ENCODE measurements around the gene PGLYRP4.
A peak's percentile ranks its signal among the peaks of the same experiment; 100 is the strongest.

PGLYRP4 gene

GRCh38 chr1:153348511-153349362 lies at the start of gene PGLYRP4:
Gene PGLYRP4 (minus strand): TSS chr1:153348841. CDS start chr1:153347932, 909 bp downstream.
- no peak for DNase-seq

GRCh38 chr1:153397924-153398651 lies 49.4 kb upstream of the PGLYRP4 start:
- no peak for DNase-seq

GRCh38 chr1:153397051-153397923 lies 48.6 kb upstream of the PGLYRP4 start:
- no peak for DNase-seq

- no peak for DNase-seq
These were observed 47.8 kb upstream of the PGLYRP4 start for GRCh38 chr1:153396461-153396860.

DNA sequence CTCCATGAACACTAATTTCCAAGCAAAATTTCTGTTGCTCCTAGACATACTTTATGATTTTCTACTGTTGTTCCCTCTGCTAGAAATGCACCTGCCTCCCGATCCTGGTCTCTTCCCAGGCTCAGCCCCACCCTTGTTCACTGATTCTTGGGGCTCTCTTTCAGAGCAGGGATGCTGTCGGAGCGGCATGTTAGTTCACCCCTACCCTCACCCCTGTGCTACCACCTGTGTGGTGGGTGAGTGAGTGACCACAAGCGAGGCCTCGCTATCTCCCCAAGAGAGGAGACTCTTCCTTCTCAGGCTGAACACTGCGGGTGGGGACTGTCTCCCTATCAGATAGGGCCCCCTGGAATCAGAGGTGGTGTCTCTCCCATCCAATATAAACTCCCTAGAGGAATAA lies 47.1 kb upstream of the PGLYRP4 start:
- no peak for DNase-seq

- DNase-seq, result no peak
These were observed 46.6 kb upstream of the PGLYRP4 start for GRCh38 chr1:153395136-153395685.

DNA sequence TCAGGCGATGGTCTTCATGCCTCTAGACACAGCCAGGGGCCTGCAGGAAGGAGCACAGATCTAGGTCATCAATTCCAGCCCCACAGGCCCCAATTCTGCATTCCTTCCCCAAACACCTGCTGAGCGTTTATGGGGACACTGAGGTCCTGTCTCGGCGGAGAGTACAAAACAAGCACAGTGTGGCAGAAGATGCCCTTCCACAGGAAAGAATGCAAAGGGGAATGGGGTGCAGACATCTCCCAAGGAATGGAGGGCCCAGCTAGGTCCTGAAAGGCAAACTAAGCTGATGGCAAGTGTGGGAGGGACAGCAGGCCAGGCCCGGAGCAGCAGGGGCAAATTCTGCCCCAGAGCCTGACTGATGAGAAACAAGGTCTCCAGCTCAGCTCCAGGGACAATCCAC lies 45.8 kb upstream of the PGLYRP4 start:
- DNase-seq, result no peak

- DNase-seq, result no peak
These were observed 45.3 kb upstream of the PGLYRP4 start for GRCh38 chr1:153393926-153394325.

GRCh38 chr1:153392822-153393221 lies 44.2 kb upstream of the PGLYRP4 start:
- no peak for DNase-seq

GRCh38 chr1:153392258-153392657 lies 43.6 kb upstream of the PGLYRP4 start:
- no peak for DNase-seq

DNA sequence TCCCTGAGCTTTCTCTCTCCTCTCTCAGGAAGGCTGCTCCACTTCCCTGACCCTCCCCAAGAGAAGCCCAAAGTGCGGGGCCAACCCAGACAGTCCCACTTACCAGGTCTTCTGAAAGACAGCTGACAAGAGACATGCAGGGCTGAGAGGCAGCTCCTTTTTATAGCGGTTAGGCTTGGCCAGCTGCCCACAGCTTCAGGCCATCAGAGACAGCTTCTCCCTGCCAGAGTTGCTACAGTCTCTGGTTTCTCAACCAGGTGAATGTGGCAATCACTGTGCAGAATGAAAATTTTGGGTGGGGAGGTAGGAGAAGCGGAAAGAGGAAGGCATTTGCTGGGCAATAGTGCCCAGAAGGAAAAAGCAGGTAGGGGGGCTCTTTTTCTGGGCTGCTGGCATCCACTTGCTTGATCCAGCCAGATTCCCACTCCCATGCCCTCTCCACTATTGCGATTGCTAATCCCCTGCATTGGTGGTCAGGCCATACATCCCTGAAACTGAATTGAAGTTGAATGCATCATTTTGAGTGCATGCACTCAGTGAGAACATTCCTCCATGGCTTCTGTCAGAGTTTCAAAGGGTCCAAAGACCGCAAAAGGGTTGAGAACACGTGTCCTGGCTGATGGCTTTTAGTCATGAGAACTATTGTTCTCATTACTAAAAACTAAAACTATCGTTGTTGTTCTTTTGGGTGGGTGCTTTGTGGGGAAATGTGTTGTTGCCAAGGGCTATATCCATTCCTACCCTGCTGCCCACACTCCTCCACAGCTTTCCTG lies 42.5 kb upstream of the PGLYRP4 start, which contains the start of gene S100A8:
Gene S100A8, minus strand, starts transcription at position 136 of the 773 bp plus-strand sequence. CDS start 538 bp downstream, outside the sequence.
- peak in 1 of 3 experiments; percentile 48 for DNase-seq

- no peak for DNase-seq
These were observed 41.6 kb upstream of the PGLYRP4 start for GRCh38 chr1:153389973-153390879.

- DNase-seq, result no peak
These were observed 40.8 kb upstream of the PGLYRP4 start for GRCh38 chr1:153389401-153389800.

DNA sequence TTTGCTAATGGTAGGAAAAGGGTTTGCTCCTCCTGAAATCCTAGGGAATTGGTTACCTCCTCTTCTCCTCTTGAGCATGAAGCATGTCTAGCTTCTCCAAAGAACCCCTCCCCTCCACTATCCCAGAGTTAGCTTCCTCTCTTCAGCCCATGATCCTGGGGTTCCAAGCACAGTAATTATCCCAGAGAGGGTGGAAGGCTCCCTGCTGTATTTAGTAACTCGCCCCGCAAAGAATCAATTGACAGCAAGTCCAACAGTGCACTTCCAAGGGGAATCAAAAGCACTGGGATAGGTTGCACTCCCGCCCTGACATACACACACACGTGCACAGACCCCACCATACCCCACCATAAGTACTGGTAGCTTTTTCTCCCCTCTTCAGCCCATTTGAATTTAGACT lies 39.1 kb upstream of the PGLYRP4 start:
- no peak for DNase-seq

DNA sequence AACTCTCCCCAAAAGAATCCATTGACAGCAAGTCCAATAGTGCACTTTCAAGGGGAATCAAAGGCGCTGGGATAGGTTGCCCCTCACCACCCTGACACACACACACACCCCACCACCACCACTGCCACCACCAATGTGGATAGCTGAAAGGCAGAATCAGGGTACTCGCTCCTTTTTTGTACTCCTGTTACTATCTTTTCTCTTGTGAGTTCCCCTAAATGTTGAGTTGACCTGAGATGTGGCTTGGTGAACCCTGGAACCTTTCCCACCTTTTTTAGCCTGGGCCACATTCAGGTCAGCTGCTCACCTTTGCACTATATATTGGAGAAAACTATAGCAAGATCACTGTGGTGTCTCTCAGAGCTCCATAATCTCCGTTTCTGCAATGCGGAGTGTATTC lies 38.4 kb upstream of the PGLYRP4 start:
- DNase-seq, result no peak

GRCh38 chr1:153386500-153386901 lies 37.9 kb upstream of the PGLYRP4 start:
- DNase-seq, result no peak

- no peak for DNase-seq
These were observed 36.4 kb upstream of the PGLYRP4 start for GRCh38 chr1:153384958-153385580.

- no peak for DNase-seq
These were observed 32.1 kb upstream of the PGLYRP4 start for GRCh38 chr1:153380711-153381110.

GRCh38 chr1:153379591-153379990 lies 30.9 kb upstream of the PGLYRP4 start:
- no peak for DNase-seq

- DNase-seq, result no peak
These were observed 26.9 kb upstream of the PGLYRP4 start, which contains the start of gene S100A12 for GRCh38 chr1:153375511-153375910. Gene S100A12 (minus strand): TSS chr1:153375621. CDS start chr1:153374592, 1,029 bp downstream.
